ENCODE measurements around the gene TUBA3D.
A peak's percentile ranks its signal among the peaks of the same experiment; 100 is the strongest.
"Not testable (repeated sequence)": the region's sequence is repeated elsewhere in the genome, so short reads cannot be mapped to it uniquely, and the experiment has no call there.

Gene TUBA3D

DNA sequence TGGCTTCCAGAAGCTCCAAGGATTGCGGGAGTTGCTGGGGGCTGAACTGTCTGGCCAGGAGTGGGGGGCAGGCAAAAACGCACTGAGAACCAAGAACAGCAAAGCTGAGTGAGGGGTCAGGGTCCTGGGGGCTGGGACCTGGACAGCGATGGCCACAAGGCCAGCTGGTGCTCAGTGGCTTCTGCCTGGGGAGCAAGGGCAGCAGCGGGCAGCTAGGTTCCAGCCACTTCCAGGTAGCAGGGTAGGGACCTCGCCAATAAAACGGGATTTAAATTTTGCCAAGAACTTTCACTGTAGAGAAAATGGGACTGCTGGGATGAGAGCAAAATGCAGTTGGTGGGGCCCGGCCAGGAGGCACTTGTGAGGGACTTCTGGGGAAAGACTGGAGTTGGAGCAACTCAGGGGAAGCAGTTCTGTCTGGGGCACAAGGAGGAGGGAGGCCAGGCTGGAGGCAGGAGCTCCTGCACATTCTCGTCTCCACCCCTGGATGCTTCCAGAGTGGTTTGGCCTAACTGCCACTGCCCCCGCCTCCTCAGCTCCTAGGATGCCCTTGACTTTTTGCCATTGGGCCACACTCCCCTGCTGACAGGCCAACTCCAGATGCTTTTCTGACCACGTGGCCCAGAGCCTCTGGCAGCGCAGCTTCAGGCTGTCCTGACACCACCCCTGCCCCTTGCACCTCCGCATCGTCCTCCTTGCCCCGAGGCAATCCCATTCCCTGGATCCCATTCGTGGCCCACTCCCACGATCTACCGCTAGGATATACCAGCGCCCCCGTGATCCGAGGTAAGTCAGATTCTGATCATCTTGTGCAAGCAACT lies 46.3 kb downstream of the TUBA3D start:
- WGBS, 2 experiments: 90 to 91% methylated on average over 20 of the region's 20 CpGs
- no peak overlapping the region for H3K27ac ChIP-seq (ENCODE audit: insufficient read depth, low read depth, low read length, poor library complexity, severe bottlenecking)
- no peaks in the 10 kb centered on the region for H3K4me1 ChIP-seq (ENCODE audit: control insufficient read depth, insufficient read depth, low read length)
- peaks cover 5% of the 10 kb centered on the region for H3K36me3 ChIP-seq (ENCODE audit: control insufficient read depth, insufficient read depth, low read length)
- no peaks in the 10 kb centered on the region for H3K27me3 ChIP-seq (ENCODE audit: control insufficient read depth, insufficient read depth, low read length, poor library complexity, severe bottlenecking)
- H3K4me3 ChIP-seq (ENCODE audit: insufficient read depth, low read depth, low read length): no peak overlapping the region
- no peaks in the 10 kb centered on the region for H3K9me3 ChIP-seq (ENCODE audit: control insufficient read depth, low read length)

DNA sequence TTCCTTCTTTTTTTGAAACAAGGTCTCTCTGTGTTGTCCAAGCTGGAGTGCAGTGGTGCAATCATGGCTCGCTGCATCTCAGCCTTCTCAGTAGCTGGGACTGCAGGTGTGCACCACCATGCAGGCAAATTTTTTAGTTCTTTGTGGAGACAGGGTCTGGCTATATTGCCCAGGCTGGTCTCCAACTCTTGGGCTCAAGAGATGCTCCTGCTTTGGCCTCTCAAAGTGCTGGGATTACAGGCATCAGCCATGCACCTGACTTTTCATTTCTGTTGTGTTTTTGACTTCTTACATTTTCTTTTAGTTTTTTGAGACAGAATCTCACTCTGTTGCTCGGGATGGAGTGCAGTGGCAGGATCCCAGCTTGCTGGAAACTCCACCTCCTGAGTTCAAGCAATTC lies 49.3 kb downstream of the TUBA3D start:
- not testable (repeated sequence) for H3K36me3 ChIP-seq (ENCODE audit: control insufficient read depth, insufficient read depth, low read length); H3K4me3 ChIP-seq (ENCODE audit: insufficient read depth, low read depth, low read length); H3K27me3 ChIP-seq (ENCODE audit: control insufficient read depth, insufficient read depth, low read length, poor library complexity, severe bottlenecking); H3K27ac ChIP-seq (ENCODE audit: insufficient read depth, low read depth, low read length, poor library complexity, severe bottlenecking); H3K4me1 ChIP-seq (ENCODE audit: control insufficient read depth, insufficient read depth, low read length); H3K9me3 ChIP-seq (ENCODE audit: control insufficient read depth, low read length)
- 79 to 92% methylated on average over 2 of the region's 2 CpGs for WGBS, 2 experiments

DNA sequence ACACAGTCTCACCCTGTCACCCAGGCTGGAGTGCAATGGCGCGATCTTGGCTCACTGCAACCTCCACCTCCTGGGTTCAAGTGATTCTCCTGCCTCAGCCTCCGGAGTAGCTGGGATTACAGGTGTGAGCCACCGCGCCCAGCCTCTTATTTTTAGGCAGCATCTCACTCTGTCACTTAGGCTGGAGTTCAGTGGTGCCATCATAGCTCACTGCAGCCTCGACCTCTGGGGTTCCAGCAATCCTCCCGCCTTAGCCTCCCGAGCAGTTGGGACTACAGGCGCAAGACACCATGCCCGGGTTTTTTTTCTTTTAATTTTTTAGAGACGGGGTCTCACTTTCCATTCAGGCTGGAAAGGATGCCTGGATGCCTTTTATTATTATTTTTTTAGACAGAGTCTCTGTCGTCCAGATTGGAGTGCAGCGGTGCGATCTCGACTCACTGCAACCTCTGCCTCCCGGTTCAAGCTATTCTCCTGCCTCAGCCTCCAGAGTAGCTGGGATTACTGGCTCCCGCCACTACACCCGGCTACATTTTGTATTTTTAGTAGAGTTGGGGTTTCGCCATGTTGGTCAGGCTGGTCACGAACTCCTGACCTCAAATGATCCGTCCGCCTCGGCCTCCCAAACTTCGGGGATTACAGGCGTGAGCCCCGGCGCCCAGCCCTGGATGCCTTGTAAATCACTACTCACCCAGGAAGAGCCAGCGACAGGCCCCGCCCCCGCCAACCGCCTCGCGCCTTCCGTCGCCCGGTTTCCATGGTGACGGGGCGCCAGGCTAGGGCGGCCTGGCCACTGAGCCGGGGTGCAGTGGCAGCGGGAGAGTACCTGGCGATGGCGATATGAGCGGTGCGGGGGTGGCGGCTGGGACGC lies 51.4 kb downstream of the TUBA3D start, which contains the start of gene CCDC74A:
Gene CCDC74A, plus strand, starts transcription at position 758 of the 871 bp plus-strand sequence. Its CDS starts 83 bp downstream, at position 841.
- not testable (repeated sequence) for H3K4me1 ChIP-seq (ENCODE audit: control insufficient read depth, insufficient read depth, low read length); H3K9me3 ChIP-seq (ENCODE audit: control insufficient read depth, low read length); H3K27me3 ChIP-seq (ENCODE audit: control insufficient read depth, insufficient read depth, low read length, poor library complexity, severe bottlenecking); H3K36me3 ChIP-seq (ENCODE audit: control insufficient read depth, insufficient read depth, low read length); H3K27ac ChIP-seq (ENCODE audit: insufficient read depth, low read depth, low read length, poor library complexity, severe bottlenecking)
- 36 to 38% methylated on average over 36 to 37 of the region's 47 CpGs for WGBS, 2 experiments
- peak within 1 kb of the TSS; percentile 33 for H3K4me3 ChIP-seq (ENCODE audit: insufficient read depth, low read depth, low read length)

DNA sequence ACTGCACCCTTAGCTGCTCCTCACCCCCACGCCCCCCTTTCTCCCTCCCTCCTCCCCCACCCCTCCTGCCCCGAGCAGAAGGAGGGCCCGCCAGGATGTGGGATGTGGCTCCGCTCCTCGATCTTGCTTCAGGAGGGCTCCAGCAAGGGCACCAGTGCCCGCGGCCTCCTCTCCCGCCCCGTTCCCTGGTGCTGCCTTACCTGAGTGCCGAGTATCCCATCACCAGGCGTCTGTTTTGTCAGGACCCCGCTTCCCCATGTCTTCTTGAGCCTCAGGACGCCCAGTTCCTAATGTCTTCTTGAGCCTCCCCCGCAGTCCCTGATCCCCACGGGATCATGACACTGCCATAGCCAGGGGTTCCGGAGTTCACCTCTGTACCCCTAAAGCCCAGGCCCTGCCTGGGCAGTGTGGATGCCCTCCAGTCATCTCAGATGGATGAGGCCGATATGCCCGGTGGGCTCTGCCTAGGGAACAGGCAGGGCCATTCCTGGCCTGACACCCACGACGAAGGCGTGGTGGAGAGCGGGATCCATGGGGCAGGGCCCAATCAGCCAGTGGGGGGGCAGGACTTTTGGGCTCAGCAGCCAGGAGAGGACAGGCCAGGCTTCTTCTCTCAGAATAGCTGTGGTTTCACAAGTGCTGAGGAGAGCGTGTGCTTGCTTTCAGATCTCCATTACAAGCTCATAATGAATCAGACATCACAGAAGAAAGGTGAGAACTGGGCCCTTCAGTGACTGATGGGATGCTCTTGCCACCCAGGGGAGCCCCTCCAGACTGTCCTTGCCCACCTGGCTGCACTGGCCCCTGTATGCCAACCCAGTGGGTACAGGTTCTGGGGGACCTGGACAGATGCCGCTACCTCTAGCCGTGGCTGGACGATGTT lies 53.3 kb downstream of the TUBA3D start:
- H3K4me3 ChIP-seq (ENCODE audit: insufficient read depth, low read depth, low read length); H3K9me3 ChIP-seq (ENCODE audit: control insufficient read depth, low read length); H3K36me3 ChIP-seq (ENCODE audit: control insufficient read depth, insufficient read depth, low read length); H3K27me3 ChIP-seq (ENCODE audit: control insufficient read depth, insufficient read depth, low read length, poor library complexity, severe bottlenecking); H3K4me1 ChIP-seq (ENCODE audit: control insufficient read depth, insufficient read depth, low read length); H3K27ac ChIP-seq (ENCODE audit: insufficient read depth, low read depth, low read length, poor library complexity, severe bottlenecking): not testable (repeated sequence)
- 77 to 80% methylated on average over 24 to 25 of the region's 26 CpGs for WGBS, 2 experiments

DNA sequence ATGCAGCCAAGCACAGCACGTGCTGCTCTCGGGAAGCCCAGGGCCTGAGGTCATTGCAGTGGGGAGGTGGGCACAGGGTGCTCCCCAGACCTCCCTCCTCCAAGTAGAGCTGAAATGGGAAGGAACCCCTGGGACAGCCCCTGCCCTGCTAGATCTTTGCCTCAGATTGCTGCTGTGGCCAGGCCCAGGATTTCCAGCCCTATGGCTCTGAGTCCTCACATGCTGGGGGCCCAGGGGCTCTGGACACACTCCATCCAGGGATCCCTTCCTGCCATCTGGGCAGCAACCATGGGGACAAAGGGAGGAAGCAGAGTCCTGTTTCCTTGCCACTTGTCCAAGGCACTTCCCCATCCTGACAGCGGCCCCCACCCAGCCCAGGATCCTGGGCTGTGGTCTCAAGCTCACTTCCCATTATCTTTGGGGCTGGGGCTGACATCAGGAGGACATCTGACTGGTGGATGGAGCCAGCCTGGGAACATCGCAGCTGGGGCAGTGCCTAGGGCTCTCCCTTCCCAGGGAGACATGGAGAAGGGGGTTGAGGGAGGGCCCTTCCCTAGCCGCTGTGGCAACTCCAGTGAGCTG lies 54.0 kb downstream of the TUBA3D start:
- H3K27ac ChIP-seq (ENCODE audit: insufficient read depth, low read depth, low read length, poor library complexity, severe bottlenecking); H3K27me3 ChIP-seq (ENCODE audit: control insufficient read depth, insufficient read depth, low read length, poor library complexity, severe bottlenecking); H3K4me3 ChIP-seq (ENCODE audit: insufficient read depth, low read depth, low read length); H3K9me3 ChIP-seq (ENCODE audit: control insufficient read depth, low read length); H3K36me3 ChIP-seq (ENCODE audit: control insufficient read depth, insufficient read depth, low read length); H3K4me1 ChIP-seq (ENCODE audit: control insufficient read depth, insufficient read depth, low read length): not testable (repeated sequence)
- 96 to 97% methylated on average over 3 to 5 of the region's 5 CpGs for WGBS, 2 experiments

DNA sequence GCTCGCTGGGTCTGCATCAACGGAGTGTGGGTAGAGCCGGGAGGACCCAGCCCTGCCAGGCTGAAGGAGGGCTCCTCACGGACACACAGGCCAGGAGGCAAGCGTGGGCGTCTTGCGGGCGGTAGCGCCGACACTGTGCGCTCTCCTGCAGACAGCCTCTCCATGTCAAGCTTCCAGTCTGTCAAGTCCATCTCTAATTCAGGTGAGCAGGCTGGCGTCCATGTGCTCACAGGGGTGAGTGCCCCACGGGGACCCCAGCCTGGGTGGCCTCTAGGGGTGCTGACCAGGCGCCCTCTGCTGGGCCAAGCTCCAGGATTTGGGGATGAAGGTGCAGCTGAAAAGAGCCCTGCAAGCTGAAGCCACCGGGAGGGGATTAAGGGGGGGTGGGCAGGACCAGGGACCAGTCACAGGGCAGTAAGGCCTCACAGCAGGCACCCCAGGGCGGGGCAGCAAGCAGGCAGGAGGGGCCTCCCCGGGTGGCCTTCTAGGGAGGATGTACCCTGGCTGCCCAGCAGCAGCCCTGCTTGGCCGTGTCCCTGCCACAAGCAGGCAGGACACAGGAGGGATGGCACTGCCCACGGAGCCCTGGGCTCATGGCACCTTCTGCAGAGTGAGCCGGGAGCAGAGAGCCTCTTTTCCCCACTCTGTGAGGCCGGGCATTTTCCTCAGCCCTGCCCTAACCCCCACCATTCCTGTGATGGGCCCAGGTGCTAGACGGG lies 54.9 kb downstream of the TUBA3D start:
- not testable (repeated sequence) for H3K4me3 ChIP-seq (ENCODE audit: insufficient read depth, low read depth, low read length); H3K9me3 ChIP-seq (ENCODE audit: control insufficient read depth, low read length); H3K4me1 ChIP-seq (ENCODE audit: control insufficient read depth, insufficient read depth, low read length); H3K27ac ChIP-seq (ENCODE audit: insufficient read depth, low read depth, low read length, poor library complexity, severe bottlenecking); H3K36me3 ChIP-seq (ENCODE audit: control insufficient read depth, insufficient read depth, low read length); H3K27me3 ChIP-seq (ENCODE audit: control insufficient read depth, insufficient read depth, low read length, poor library complexity, severe bottlenecking)
- 80 to 81% methylated on average over 17 to 19 of the region's 22 CpGs for WGBS, 2 experiments

DNA sequence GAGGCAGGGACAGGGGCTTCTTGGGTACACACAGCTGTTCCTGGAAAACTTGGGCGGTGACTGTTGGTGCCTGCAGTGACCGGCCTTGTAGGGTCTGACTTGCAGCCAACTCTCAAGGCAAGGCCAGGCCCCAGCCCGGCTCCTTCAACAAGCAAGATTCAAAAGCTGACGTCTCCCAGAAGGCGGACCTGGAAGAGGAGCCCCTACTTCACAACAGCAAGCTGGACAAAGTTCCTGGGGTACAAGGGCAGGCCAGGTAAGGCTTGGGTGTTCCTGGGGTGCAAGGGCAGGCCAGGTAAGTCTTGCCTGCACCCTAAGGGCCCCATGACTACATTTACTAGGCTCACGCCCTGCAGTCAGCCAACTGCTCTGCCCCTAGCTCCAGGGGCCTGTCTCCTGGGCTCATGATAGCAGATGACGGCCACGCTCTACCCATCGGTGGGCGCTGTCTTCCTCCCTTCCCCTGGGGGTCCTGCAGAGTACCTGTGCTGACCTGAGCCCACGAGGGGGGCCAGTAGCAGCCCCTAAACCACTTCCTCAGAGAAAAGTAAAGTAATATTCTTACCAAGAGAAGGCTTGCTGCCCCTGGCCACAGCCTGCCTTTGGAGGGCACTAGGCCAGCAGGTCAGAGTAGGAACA lies 55.7 kb downstream of the TUBA3D start:
- not testable (repeated sequence) for H3K36me3 ChIP-seq (ENCODE audit: control insufficient read depth, insufficient read depth, low read length); H3K9me3 ChIP-seq (ENCODE audit: control insufficient read depth, low read length); H3K4me3 ChIP-seq (ENCODE audit: insufficient read depth, low read depth, low read length); H3K27me3 ChIP-seq (ENCODE audit: control insufficient read depth, insufficient read depth, low read length, poor library complexity, severe bottlenecking); H3K4me1 ChIP-seq (ENCODE audit: control insufficient read depth, insufficient read depth, low read length); H3K27ac ChIP-seq (ENCODE audit: insufficient read depth, low read depth, low read length, poor library complexity, severe bottlenecking)
- 93 to 100% methylated on average over 2 to 3 of the region's 11 CpGs for WGBS, 2 experiments

All from ectodermal cell (in vitro differentiated cells).